Smooth muscle cell (in vitro differentiated cells): ENCODE data around the gene POT1. TPM values are rescaled to one million over a fixed set of nuclear protein-coding genes. Genes with fewer than 3 reads are reported as not detected.

Experiments
- DNase-seq: peaks from one replicate; lab custom pipeline; 2025; ENCODE audit not compliant: unreplicated experiment; lab: John Stamatoyannopoulos, UW
- H2AFZ ChIP-seq: fragments of 200-600 bp; sonication (generic); 2 replicates; pipeline ENCODE4 v1.6.0; 2016; ENCODE audit warnings: antibody characterized with exemption, low read depth, mild to moderate bottlenecking
- H3F3A ChIP-seq: fragments of 200-600 bp; sonication (generic); 2 replicates; pipeline ENCODE4 v1.6.0; 2017; ENCODE audit warnings: antibody characterized with exemption, low read depth
- H3K27ac ChIP-seq: fragments of 200-600 bp; sonication (generic); 2 replicates; pipeline ENCODE4 v1.5.1; 2016; ENCODE audit warnings: low read depth, mild to moderate bottlenecking
- H3K27me3 ChIP-seq: fragments of 200-600 bp; sonication (generic); 2 replicates; pipeline ENCODE4 v1.6.1; 2016; ENCODE audit warnings: low read depth, mild to moderate bottlenecking
- H3K36me3 ChIP-seq: fragments of 200-600 bp; sonication (generic); 2 replicates; pipeline ENCODE4 v1.5.1; 2016; ENCODE audit warnings: low read depth
- H3K4me1 ChIP-seq: fragments of 200-600 bp; sonication (generic); 2 replicates; pipeline ENCODE4 v1.5.1; 2016; ENCODE audit warnings: low read depth
- H3K4me2 ChIP-seq: fragments of 200-600 bp; sonication (generic); 2 replicates; pipeline ENCODE4 v1.6.0; 2016; ENCODE audit warnings: mild to moderate bottlenecking
- H3K4me3 ChIP-seq: fragments of 200-600 bp; sonication (generic); 2 replicates; pipeline ENCODE4 v1.5.1; 2016; ENCODE audit warnings: mild to moderate bottlenecking
- H3K79me2 ChIP-seq: fragments of 200-600 bp; sonication (generic); 2 replicates; pipeline ENCODE4 v1.6.0; 2016; ENCODE audit warnings: low read depth, mild to moderate bottlenecking
- H3K9ac ChIP-seq: fragments of 200-600 bp; sonication (generic); 2 replicates; pipeline ENCODE4 v1.6.0; 2016; ENCODE audit warnings: low read depth
- H3K9me3 ChIP-seq: fragments of 200-600 bp; sonication (generic); replicated peaks from 2 replicates; pipeline ENCODE4 v1.5.1; 2016; ENCODE audit warnings: low read depth
- H4K20me1 ChIP-seq: fragments of 200-600 bp; sonication (generic); 2 replicates; pipeline ENCODE4 v1.6.0; 2016; ENCODE audit warnings: low read depth
- WGBS: methylation state at CpG from one replicate; pipeline ENCODE4 v1.1.7; 2016; ENCODE audit warnings: low lambda C conversion rate; 5-methylcytosine and 5-hydroxymethylcytosine counted together
- polyA plus RNA-seq: library from polyadenylated mRNA; unstranded; fragments of >200 nt; fragmentation: Nextera tagmentation; extraction: Ambion mirVana; gene quantifications from 2 replicates; pipeline ENCODE4 v1.2.1, GENCODE V29; 2016
- total RNA-seq: library from RNA; depleted of rRNA; stranded (reverse); fragments of >200 nt; gene quantifications from 2 replicates; pipeline ENCODE4 v1.2.3, GENCODE V29; 2014
- TF ChIP-seq, protein P1 (sequence below): fragments of 200-600 bp; sonication (generic); IDR thresholded peaks from 2 replicates; pipeline ENCODE4 v1.5.1; 2017; ENCODE audit warnings: borderline replicate concordance, mild to moderate bottlenecking, antibody characterized with exemption; ENCODE audit not compliant: insufficient read depth, poor library complexity, severe bottlenecking

Gene POT1
- total and polyA plus RNA-seq, 2 experiments from 2014 or later, result 12.2 to 35.5 TPM

DNA sequence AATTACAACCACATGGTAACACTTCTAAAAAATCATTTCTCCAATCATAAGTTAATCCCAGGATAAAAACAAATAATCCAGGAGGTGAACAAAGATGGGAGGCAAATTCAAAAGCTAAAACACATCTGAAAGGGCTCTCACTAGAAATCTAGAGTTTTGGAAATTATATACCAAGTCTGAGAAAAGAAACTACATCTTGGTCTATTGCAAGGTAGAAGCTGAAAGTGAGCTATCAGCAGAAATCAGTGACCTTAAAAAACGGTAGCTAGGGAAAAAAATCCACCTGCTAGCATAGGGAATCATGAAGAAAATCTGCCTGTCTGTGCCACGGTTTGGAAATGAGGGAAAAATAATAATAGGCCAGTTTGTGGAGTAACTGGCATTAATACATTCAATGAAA lies 50.5 kb downstream of the POT1 start:
- H3K36me3 ChIP-seq, result no peaks in the 10 kb centered on the region
- H3K4me3 ChIP-seq, result no peak overlapping the region
- no peaks in the 10 kb centered on the region for H3K4me1 ChIP-seq
- no peak overlapping the region for H2AFZ ChIP-seq
- WGBS, result 87% methylated on average over 2 of the region's 2 CpGs
- H3K27ac ChIP-seq, result no peak overlapping the region
- H3K4me2 ChIP-seq, result no peak overlapping the region
- no peaks in the 10 kb centered on the region for H4K20me1 ChIP-seq
- H3K27me3 ChIP-seq, result no peaks in the 10 kb centered on the region
- H3K9ac ChIP-seq, result no peak overlapping the region
- no peaks in the 10 kb centered on the region for H3F3A ChIP-seq
- DNase-seq, result no peak
- TF ChIP-seq, protein P1, sequence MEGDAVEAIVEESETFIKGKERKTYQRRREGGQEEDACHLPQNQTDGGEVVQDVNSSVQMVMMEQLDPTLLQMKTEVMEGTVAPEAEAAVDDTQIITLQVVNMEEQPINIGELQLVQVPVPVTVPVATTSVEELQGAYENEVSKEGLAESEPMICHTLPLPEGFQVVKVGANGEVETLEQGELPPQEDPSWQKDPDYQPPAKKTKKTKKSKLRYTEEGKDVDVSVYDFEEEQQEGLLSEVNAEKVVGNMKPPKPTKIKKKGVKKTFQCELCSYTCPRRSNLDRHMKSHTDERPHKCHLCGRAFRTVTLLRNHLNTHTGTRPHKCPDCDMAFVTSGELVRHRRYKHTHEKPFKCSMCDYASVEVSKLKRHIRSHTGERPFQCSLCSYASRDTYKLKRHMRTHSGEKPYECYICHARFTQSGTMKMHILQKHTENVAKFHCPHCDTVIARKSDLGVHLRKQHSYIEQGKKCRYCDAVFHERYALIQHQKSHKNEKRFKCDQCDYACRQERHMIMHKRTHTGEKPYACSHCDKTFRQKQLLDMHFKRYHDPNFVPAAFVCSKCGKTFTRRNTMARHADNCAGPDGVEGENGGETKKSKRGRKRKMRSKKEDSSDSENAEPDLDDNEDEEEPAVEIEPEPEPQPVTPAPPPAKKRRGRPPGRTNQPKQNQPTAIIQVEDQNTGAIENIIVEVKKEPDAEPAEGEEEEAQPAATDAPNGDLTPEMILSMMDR, result no peak
- no peaks in the 10 kb centered on the region for H3K9me3 ChIP-seq
- no peaks in the 10 kb centered on the region for H3K79me2 ChIP-seq

DNA sequence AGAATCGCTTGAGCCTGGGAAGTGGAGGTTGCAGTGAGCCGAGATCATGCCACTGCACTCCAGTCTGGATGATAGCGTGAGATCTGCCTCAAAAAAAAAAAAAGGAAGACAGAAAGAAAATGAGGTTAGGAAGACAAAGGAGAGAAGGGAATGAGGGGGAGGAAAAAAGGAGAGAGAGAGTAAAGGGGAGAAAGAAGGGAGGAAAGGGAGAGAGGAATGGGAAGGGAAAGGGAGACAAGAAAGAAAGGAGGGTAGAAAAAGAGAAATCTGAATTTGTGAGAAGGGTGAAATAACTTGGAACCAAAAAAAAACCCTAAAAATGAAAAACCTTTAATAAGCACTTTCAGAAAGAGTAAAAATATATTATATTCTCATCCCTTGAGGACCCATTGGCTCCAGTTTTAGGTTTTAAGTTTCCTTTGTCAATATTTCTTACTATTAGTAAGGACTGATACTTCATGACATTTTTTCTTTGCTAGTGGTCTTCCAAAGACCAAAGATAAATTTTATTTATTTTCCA lies 54.9 kb downstream of the POT1 start:
- Histone ChIP-seq H3K4me1 (no peaks in the 10 kb centered on the region), H3K9me3 (no peaks in the 10 kb centered on the region), H3F3A (no peaks in the 10 kb centered on the region), H3K79me2 (no peaks in the 10 kb centered on the region), H3K4me3 (no peak overlapping the region), H3K27me3 (no peaks in the 10 kb centered on the region), H3K4me2 (no peak overlapping the region), H2AFZ (no peak overlapping the region), H3K36me3 (no peaks in the 10 kb centered on the region), H4K20me1 (no peaks in the 10 kb centered on the region), H3K9ac (no peak overlapping the region), H3K27ac (no peak overlapping the region)
- TF ChIP-seq, protein P1, result no peak
- DNase-seq, result no peak
- WGBS, result 98% methylated on average over 3 of the region's 3 CpGs

DNA sequence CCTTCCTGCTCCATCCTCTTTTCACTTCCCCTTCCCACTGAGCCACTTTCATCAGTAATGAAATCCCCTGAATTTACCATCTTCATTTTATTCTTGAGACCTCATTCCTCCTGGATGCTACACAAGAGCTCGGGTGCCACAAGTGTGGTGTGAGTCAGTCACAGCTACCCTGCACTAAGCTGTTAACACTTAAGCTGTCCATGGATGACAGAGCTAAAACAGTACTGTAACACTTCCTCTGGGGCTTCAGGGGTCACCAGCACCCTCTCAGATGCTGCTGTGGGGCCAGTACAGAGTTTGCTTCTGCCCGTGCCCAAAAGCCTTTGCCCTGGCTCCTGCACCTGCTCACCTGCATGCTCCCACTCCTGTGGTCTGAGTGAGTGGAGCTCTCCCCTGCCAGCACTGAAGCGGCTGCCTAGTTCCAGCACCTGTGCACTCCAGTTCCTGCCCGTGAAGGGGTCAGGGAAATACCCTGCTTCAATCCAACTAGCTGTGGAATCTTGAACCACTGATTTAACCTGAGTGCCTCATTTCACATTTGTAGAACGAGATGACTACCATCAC lies 71.9 kb downstream of the POT1 start:
- WGBS, result 81% methylated on average over 5 of the region's 5 CpGs

More for the DNA sequence above, 71.9 kb downstream of the POT1 start:
- Histone ChIP-seq H3K9me3 (no peaks in the 10 kb centered on the region), H3F3A (no peaks in the 10 kb centered on the region), H3K4me1 (no peaks in the 10 kb centered on the region), H2AFZ (no peak overlapping the region), H4K20me1 (no peaks in the 10 kb centered on the region), H3K27ac (no peak overlapping the region), H3K79me2 (no peaks in the 10 kb centered on the region), H3K4me3 (no peak overlapping the region), H3K36me3 (no peaks in the 10 kb centered on the region), H3K9ac (no peak overlapping the region), H3K4me2 (no peak overlapping the region), H3K27me3 (no peaks in the 10 kb centered on the region)
- no peak for DNase-seq
- TF ChIP-seq, protein P1, result no peak
